ENCODE measurements around the gene LIN37. TPM values are rescaled to one million over a fixed set of nuclear protein-coding genes. Genes with fewer than 3 reads are reported as not detected.

Gene LIN37
- total and polyA plus RNA-seq, 7 donors: 3.1 to 26.8 (median 14.5) TPM

- no peaks in the 10 kb centered on the region for H3K27me3 ChIP-seq (ENCODE audit: insufficient read depth in 3 of 3, low read length in 2 of 3)
- H3K36me3 ChIP-seq (ENCODE audit: insufficient read depth in 1 of 2, low read depth in 1 of 2): no peaks in the 10 kb centered on the region
- no peaks in the 10 kb centered on the region for H3K4me1 ChIP-seq
- ATAC-seq (no peak), DNase-seq (no peak)
- TF ChIP-seq, protein P1, sequence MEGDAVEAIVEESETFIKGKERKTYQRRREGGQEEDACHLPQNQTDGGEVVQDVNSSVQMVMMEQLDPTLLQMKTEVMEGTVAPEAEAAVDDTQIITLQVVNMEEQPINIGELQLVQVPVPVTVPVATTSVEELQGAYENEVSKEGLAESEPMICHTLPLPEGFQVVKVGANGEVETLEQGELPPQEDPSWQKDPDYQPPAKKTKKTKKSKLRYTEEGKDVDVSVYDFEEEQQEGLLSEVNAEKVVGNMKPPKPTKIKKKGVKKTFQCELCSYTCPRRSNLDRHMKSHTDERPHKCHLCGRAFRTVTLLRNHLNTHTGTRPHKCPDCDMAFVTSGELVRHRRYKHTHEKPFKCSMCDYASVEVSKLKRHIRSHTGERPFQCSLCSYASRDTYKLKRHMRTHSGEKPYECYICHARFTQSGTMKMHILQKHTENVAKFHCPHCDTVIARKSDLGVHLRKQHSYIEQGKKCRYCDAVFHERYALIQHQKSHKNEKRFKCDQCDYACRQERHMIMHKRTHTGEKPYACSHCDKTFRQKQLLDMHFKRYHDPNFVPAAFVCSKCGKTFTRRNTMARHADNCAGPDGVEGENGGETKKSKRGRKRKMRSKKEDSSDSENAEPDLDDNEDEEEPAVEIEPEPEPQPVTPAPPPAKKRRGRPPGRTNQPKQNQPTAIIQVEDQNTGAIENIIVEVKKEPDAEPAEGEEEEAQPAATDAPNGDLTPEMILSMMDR (IDR thresholded peaks at IDR 0.05): no peak
- H3K4me3 ChIP-seq: no peak overlapping the region
- H3K9me3 ChIP-seq: no peaks in the 10 kb centered on the region
- no peak overlapping the region for H3K27ac ChIP-seq
- 91 to 100% (median 95%) methylated on average over 1 of the region's 1 CpG for WGBS, 3 donors
- intact Hi-C loops (cut with DNase I): no loop called here
Measured at GRCh38 chr19:35708391-35708790, 40.0 kb upstream of the LIN37 start.

DNA sequence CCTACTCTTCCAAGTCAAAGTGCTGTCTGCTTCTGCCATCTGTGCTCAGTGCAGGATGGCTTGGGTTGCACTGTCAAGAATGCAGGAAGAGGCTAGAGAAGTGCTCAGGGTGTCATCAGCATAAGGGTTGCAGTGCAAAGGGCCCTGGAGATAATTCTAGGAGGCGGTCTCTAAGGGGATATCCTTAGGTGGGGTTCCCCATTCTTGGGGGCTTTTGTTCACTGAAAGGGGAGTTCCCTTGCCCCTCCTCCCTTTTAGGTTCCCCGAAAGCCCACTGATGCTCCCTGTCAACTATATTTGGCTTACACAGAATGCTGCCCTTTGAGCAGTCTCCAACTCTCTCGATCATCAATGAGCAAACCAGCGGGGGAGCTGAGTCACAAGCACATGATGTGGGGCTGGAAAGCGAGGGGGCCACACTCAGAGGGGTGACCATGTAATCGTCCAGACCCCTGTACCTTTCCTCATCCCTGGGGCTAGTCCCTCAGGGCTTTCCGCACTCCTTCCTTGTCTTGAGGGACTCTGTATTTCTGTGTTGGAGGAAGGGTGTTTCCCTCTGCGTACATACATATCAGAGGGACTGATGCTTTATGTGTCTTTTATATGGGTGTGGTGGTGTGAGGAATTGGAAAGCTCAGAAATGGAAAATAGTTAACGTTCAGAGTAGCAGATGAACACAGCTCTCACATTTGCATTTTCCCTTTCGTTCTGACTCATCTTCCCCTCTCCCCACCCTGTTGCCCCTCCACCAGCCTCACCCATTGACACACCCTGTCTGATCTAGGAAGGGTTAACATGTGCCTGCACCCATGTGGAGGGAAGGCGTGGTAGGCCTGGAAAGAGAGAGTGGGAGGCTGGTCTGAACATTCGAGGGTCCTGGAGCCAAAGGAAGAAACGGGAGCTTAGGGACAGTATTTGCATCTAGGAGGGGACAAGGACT lies 37.3 kb upstream of the LIN37 start:
- Histone ChIP-seq H3K4me1 (peaks cover 9% of the 10 kb centered on the region), H3K27ac (no peak overlapping the region), H3K9me3 (no peaks in the 10 kb centered on the region), H3K36me3 (ENCODE audit: insufficient read depth in 1 of 2, low read depth in 1 of 2) (no peaks in the 10 kb centered on the region), H3K4me3 (no peak overlapping the region), H3K27me3 (ENCODE audit: insufficient read depth in 3 of 3, low read length in 2 of 3) (no peaks in the 10 kb centered on the region)
- TF ChIP-seq, protein P1 (IDR thresholded peaks at IDR 0.05): no peak
- WGBS, 3 donors: 55 to 64% (median 57%) methylated on average over 13 of the region's 13 CpGs
- intact Hi-C loops (cut with DNase I): no loop called here
- ATAC-seq (no peak), DNase-seq (no peak)

DNA sequence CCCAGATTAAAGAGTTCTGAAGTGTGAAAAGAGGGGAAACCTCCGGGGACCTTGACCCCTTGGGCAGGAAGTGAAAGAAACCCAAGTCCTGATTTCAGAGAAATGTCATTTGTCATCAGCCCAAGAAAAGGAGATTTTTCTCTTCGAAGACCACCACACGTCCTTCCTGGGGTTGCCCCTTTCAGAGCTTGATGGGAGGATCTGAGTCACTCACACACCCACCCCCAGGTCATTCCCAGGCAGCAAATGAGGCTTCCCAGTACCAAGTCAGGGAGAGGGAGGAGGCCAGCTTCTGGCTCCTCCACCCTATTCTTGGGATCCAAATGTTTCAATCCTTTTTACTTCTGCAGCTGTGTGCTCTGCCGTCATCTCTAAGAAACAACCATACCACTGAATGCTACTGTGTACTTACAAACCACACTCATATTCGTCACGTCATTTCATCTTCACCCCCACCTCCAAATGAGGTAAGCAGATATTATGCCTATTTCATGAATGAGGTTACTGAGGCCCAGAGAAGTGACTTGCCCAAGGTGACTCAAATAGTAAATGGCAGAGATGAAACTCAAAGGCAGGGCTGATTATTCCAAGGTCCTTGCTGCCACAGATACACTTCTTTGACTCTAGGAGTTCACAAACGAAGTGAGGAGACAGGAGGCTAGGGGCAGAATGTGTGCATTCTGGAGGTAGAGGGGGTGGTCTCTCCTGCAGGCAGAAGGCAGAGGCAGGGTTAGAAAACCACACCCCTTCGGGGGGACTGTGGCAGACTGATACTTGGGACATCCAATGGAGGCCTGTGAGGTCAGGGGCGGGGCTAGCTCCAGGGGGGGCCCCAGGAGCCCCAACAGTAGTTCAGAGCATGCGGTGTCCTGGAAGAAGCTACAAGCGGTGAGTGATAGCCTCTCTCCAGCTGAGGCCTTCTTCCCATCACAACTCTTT lies 35.5 kb upstream of the LIN37 start:
- WGBS, 3 donors: 70 to 81% (median 72%) methylated on average over 11 of the region's 11 CpGs
- Histone ChIP-seq H3K36me3 (ENCODE audit: insufficient read depth in 1 of 2, low read depth in 1 of 2) (no peaks in the 10 kb centered on the region), H3K27ac (no peak overlapping the region), H3K4me3 (no peak overlapping the region), H3K4me1 (peaks cover 10% of the 10 kb centered on the region), H3K9me3 (no peaks in the 10 kb centered on the region), H3K27me3 (ENCODE audit: insufficient read depth in 3 of 3, low read length in 2 of 3) (no peaks in the 10 kb centered on the region)
- no peak for DNase-seq
- TF ChIP-seq, protein P1 (IDR thresholded peaks at IDR 0.05): no peak
- ATAC-seq: no peak
- intact Hi-C loops (cut with DNase I): no loop called here

GRCh38 chr19:35713506-35713850 lies 34.9 kb upstream of the LIN37 start:
- Histone ChIP-seq H3K4me1 (peaks cover 10% of the 10 kb centered on the region), H3K9me3 (no peaks in the 10 kb centered on the region), H3K4me3 (no peak overlapping the region), H3K27me3 (ENCODE audit: insufficient read depth in 3 of 3, low read length in 2 of 3) (no peaks in the 10 kb centered on the region), H3K36me3 (ENCODE audit: insufficient read depth in 1 of 2, low read depth in 1 of 2) (no peaks in the 10 kb centered on the region), H3K27ac (no peak overlapping the region)
- 69 to 78% (median 70%) methylated on average over 2 of the region's 2 CpGs for WGBS, 3 donors
- TF ChIP-seq, protein P1 (IDR thresholded peaks at IDR 0.05): no peak
- ATAC-seq: no peak
- DNase-seq: no peak
- intact Hi-C loops (cut with DNase I): no loop called here

Data from psoas muscle (tissue), 8 donors.